Left lung (tissue), 10 donors: Measurements from ENCODE around the gene AKR1A1. TPM values are rescaled to one million over a fixed set of nuclear protein-coding genes. Genes with fewer than 3 reads are reported as not detected.

Experiments used
- ATAC-seq: fragments of 200-7000 bp; cut with Tn5 transposase; one replicate; pipeline ENCODE4 v1.9.1; 2020; ENCODE audit warnings: moderate library complexity
- DNase-seq, 4 donors: peaks; one replicate each; pipeline ENCODE4 v3.0.0-alpha.2; 2013 to 2020
- H3K27ac ChIP-seq, 2 donors: fragments of 200-600 bp; sonication (generic) in 1 of 2; one replicate each; pipeline versions ENCODE4 v1.5.0 to v1.8.0; 2020 to 2021
- H3K27me3 ChIP-seq, 2 donors: fragments of 200-600 bp; sonication (generic) in 1 of 2; one replicate each; pipeline versions ENCODE4 v1.5.0 to v1.8.0; 2020 to 2021
- H3K36me3 ChIP-seq, 2 donors: fragments of 200-600 bp; sonication (generic) in 1 of 2; one replicate each; pipeline versions ENCODE4 v1.5.0 to v1.8.0; 2020 to 2021
- H3K4me1 ChIP-seq, 2 donors: fragments of 200-600 bp; one replicate each; pipeline ENCODE4 v1.8.0; 2021
- H3K4me3 ChIP-seq, 2 donors: fragments of 200-600 bp; sonication (generic) in 1 of 2; one replicate each; pipeline versions ENCODE4 v1.5.0 to v1.8.0; 2020 to 2021; ENCODE audit warnings: mild to moderate bottlenecking in 1 of 2
- H3K9me3 ChIP-seq, 2 donors: fragments of 200-600 bp; sonication (generic) in 1 of 2; one replicate each; pipeline versions ENCODE4 v1.5.0 to v1.8.0; 2020 to 2021
- CTCF ChIP-seq, 2 donors: fragments of 200-600 bp; sonication (generic) in 1 of 2; IDR thresholded peaks; one replicate each; pipeline versions ENCODE4 v1.5.0 to v1.8.0; 2021; ENCODE audit warnings: antibody characterized with exemption in 2 of 2
- intact Hi-C, 2 donors: fragments of 100-400 bp; cut with DNase I; formaldehyde crosslinking; loops; one replicate each; pipeline versions ENCODE4 v1.11.2 to v1.14.2; 2022
- polyA plus RNA-seq, 6 donors: library from polyadenylated mRNA; unstranded; fragments of 120-200 nt; gene quantifications; one replicate each; pipeline ENCODE4 v1.2.1, GENCODE V29; 2013; ENCODE audit not compliant: insufficient read length in 6 of 6
- total RNA-seq, 2 donors: library from RNA; stranded (reverse); fragmentation: NEBNext Ultra II Directional; extraction: Animal tissue kit (Norgen Biotek cat#: 25700); gene quantifications; one replicate each; pipeline ENCODE4 v1.2.1, GENCODE V29; 2021
- donor health status: DM: no; HTN: yes; CAD: no.
- donor health status: DM: no; HTN: no; CAD: no.

The AKR1A1 gene
- total and polyA plus RNA-seq, 8 donors = 134 to 258 (median 151) TPM

- DNase-seq (no peak), ATAC-seq (no peak)
- intact Hi-C loops = no loop called here
- Histone ChIP-seq H3K27me3 (no peaks in the 10 kb centered on the region), H3K27ac (no peak overlapping the region), H3K4me1 (peaks cover 0 to 4% of the 10 kb centered on the region in 2 donors), H3K9me3 (no peaks in the 10 kb centered on the region), H3K36me3 (no peaks in the 10 kb centered on the region), H3K4me3 (no peak overlapping the region)
- TF ChIP-seq CTCF (IDR thresholded peaks at IDR 0.05) = no peak
Measured at GRCh38 chr1:45535988-45536766, 14.4 kb upstream of the AKR1A1 start.

GRCh38 chr1:45536886-45537285 lies 13.7 kb upstream of the AKR1A1 start:
- Histone ChIP-seq H3K9me3 (no peaks in the 10 kb centered on the region), H3K27me3 (no peaks in the 10 kb centered on the region), H3K27ac (no peak overlapping the region), H3K4me1 (peaks cover 0 to 6% of the 10 kb centered on the region in 2 donors), H3K4me3 (no peak overlapping the region), H3K36me3 (no peaks in the 10 kb centered on the region)
- TF ChIP-seq CTCF (IDR thresholded peaks at IDR 0.05) = no peak
- DNase-seq = no peak
- no peak for ATAC-seq
- intact Hi-C loops = no loop called here

GRCh38 chr1:45541193-45541592 lies 9.4 kb upstream of the AKR1A1 start:
- H3K27me3 ChIP-seq = no peaks in the 10 kb centered on the region
- H3K9me3 ChIP-seq = no peaks in the 10 kb centered on the region
- TF ChIP-seq CTCF (IDR thresholded peaks at IDR 0.05) = no peak
- intact Hi-C loops = no loop called here
- DNase-seq (no peak), ATAC-seq (no peak)
- H3K27ac ChIP-seq = no peak overlapping the region
- no peaks in the 10 kb centered on the region for H3K36me3 ChIP-seq
- H3K4me3 ChIP-seq = no peak overlapping the region
- H3K4me1 ChIP-seq = peaks cover 3 to 47% of the 10 kb centered on the region in 2 donors

- ATAC-seq = peak; percentile 61
- H3K4me1 ChIP-seq = peaks cover 3 to 47% of the 10 kb centered on the region in 2 donors
- intact Hi-C loops = no loop called here
- H3K4me3 ChIP-seq = no peak overlapping the region
- DNase-seq = peak in 1 of 4 donors; percentile 66
- TF ChIP-seq CTCF (IDR thresholded peaks at IDR 0.05) = no peak
- H3K27me3 ChIP-seq = no peaks in the 10 kb centered on the region
- no peaks in the 10 kb centered on the region for H3K36me3 ChIP-seq
- peak overlapping the region; percentile 59 to 89 for H3K27ac ChIP-seq
- H3K9me3 ChIP-seq = no peaks in the 10 kb centered on the region
Measured at GRCh38 chr1:45542591-45542990, 8.0 kb upstream of the AKR1A1 start.

GRCh38 chr1:45543581-45544417 lies 6.8 kb upstream of the AKR1A1 start:
- Histone ChIP-seq H3K9me3 (no peaks in the 10 kb centered on the region), H3K36me3 (no peaks in the 10 kb centered on the region), H3K4me1 (peaks cover 3 to 47% of the 10 kb centered on the region in 2 donors), H3K27ac (peak overlapping the region; percentile 59 to 89), H3K4me3 (no peak overlapping the region), H3K27me3 (no peaks in the 10 kb centered on the region)
- intact Hi-C loops = no loop called here
- ATAC-seq (peak; percentile 85), DNase-seq (peak in 3 of 4 donors; percentile 53 to 86 (median 80))
- no peak for TF ChIP-seq CTCF (IDR thresholded peaks at IDR 0.05)
